Measurements from ENCODE around the gene SYAP1. TPM values are rescaled to one million over a fixed set of nuclear protein-coding genes. Genes with fewer than 3 reads are reported as not detected.
A peak's percentile ranks its signal among the peaks of the same experiment; 100 is the strongest.

Gene SYAP1
- total and polyA plus RNA-seq, 9 of the 15 experiments (the other 6 are each of a cell fraction or from before 2014, with no cell fraction given): 5.7 to 35.3 (median 27.6) TPM

DNA sequence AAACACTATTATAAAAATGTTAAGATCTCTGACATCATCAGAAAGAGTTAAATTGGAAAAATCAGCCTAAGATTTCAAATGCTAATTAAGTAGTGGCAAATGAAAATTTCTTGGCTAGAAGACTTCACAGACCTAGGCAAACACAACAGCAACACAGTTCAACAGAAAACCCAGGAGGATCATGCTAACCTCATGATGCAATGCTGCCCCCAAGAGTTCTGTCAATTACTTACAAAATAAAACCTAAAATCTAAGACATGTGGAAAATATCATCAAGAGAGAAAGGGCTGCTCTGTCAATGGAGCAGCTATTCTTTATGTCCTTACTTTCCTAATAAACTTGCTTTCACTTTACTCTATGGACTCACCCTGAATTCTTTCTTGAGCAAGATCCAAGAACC, 48.4 kb upstream of the SYAP1 start (continued):
- TF ChIP-seq HDAC1 (IDR thresholded peaks at IDR 0.05) (no peak), E2F3 (CRISPR knock-in tag; IDR thresholded peaks at IDR 0.05) (no peak), CBX3 (IDR thresholded peaks at IDR 0.05; ENCODE audit: borderline replicate concordance in 1 of 2, low read length in 2 of 2) (no peak), DACH1 (IDR thresholded peaks at IDR 0.05; ENCODE audit: partially characterized antibody) (no peak)
- TF ChIP-seq, protein P1, sequence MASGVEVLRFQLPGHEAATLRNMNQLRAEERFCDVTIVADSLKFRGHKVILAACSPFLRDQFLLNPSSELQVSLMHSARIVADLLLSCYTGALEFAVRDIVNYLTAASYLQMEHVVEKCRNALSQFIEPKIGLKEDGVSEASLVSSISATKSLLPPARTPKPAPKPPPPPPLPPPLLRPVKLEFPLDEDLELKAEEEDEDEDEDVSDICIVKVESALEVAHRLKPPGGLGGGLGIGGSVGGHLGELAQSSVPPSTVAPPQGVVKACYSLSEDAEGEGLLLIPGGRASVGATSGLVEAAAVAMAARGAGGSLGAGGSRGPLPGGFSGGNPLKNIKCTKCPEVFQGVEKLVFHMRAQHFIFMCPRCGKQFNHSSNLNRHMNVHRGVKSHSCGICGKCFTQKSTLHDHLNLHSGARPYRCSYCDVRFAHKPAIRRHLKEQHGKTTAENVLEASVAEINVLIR (CRISPR knock-in tag; IDR thresholded peaks at IDR 0.05): no peak
- TF ChIP-seq, protein P2, sequence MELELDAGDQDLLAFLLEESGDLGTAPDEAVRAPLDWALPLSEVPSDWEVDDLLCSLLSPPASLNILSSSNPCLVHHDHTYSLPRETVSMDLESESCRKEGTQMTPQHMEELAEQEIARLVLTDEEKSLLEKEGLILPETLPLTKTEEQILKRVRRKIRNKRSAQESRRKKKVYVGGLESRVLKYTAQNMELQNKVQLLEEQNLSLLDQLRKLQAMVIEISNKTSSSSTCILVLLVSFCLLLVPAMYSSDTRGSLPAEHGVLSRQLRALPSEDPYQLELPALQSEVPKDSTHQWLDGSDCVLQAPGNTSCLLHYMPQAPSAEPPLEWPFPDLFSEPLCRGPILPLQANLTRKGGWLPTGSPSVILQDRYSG (tag; conservative IDR thresholded peaks at IDR 0.05; ENCODE audit: low read depth): no peak
- TF ChIP-seq, protein P3, sequence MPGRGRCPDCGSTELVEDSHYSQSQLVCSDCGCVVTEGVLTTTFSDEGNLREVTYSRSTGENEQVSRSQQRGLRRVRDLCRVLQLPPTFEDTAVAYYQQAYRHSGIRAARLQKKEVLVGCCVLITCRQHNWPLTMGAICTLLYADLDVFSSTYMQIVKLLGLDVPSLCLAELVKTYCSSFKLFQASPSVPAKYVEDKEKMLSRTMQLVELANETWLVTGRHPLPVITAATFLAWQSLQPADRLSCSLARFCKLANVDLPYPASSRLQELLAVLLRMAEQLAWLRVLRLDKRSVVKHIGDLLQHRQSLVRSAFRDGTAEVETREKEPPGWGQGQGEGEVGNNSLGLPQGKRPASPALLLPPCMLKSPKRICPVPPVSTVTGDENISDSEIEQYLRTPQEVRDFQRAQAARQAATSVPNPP (IDR thresholded peaks at IDR 0.05; ENCODE audit: borderline replicate concordance, insufficient read depth, insufficient read length): no peak

DNA sequence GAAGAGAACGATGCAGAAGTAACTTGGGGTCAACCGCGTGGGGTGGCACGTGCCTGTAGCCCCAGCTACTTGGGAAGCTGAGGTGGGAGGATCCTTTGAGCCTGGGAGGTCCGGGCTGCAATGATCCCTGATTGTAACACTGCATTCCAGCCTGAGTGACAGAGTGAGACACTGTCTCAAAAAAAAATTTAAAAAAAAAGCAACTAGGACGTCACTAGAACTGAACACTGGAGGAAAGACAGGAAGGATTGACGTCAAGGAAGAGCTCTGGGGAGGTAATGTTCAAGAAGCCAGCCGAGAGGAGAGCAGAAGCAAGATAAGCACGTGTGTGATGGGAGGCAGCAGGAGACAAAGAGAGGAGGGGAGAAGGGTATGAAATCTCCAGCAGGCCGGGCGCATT, 40.7 kb upstream of the SYAP1 start:
- Histone ChIP-seq H3K9me3 (replicated peaks; ENCODE audit: control insufficient read depth, insufficient read depth, low read depth, low read length) (no peaks in the 10 kb centered on the region), H3K9ac (ENCODE audit: insufficient read depth in 1 of 2, low read depth in 2 of 2, low read length in 2 of 2) (no peak overlapping the region), H3K4me2 (ENCODE audit: insufficient read depth, low read length) (no peak overlapping the region), H3K4me1 (replicated peaks in 1 of 2; ENCODE audit: control insufficient read depth in 2 of 2, insufficient read depth in 2 of 2, low read length in 2 of 2) (no peaks in the 10 kb centered on the region), H3K9me1 (ENCODE audit: control insufficient read depth, insufficient read depth, low read length) (no peaks in the 10 kb centered on the region), H3K27ac (ENCODE audit: extremely low read depth, low read depth, low read length) (no peak overlapping the region), H3K27me3 (ENCODE audit: control insufficient read depth in 2 of 2, insufficient read depth in 2 of 2, low read length in 2 of 2) (no peaks in the 10 kb centered on the region), H3K79me2 (ENCODE audit: control insufficient read depth, insufficient read depth, low read length) (no peaks in the 10 kb centered on the region), H4K20me1 (replicated peaks; ENCODE audit: control insufficient read depth, insufficient read depth, low read length) (no peaks in the 10 kb centered on the region), H3K36me3 (ENCODE audit: control insufficient read depth, insufficient read depth, low read length) (peaks cover 41% of the 10 kb centered on the region; the same call in 2 of the 3 replicates), H2AFZ (ENCODE audit: low read depth, low read length) (no peak overlapping the region), H3K4me3 (no peak overlapping the region)
- in situ Hi-C loops (cut with MboI) (loop anchor here (25.0 kb wide), 1 partner anchor 241 kb away; no protein-coding TSS in a partner anchor), intact Hi-C loops (cut with micrococcal nuclease) (no loop called here)
- CTCF ChIA-PET (ENCODE audit: low intra/inter-chr PET ratio): no interaction called here
- DNase-seq (ENCODE audit: extremely low read depth in 1 of 4, low spot score in 3 of 4) (no peak), FAIRE-seq (peak; percentile 42), ATAC-seq (no peak)
- BruUV-seq (replicated peaks): no TSS peak
- POLR2A ChIA-PET: interaction anchor here (0.7 kb wide), 1 partner anchor 21 kb away, joined by 3 read pairs; no protein-coding TSS in a partner anchor
- WGBS (ENCODE audit: insufficient coverage, low coverage, missing lambda C conversion rate): 69% methylated on average over 9 of the region's 11 CpGs
- TF ChIP-seq TAF7 (tag; IDR thresholded peaks at IDR 0.05) (no peak), SNRNP70 (optimal IDR thresholded peaks at IDR 0.05; ENCODE audit: low read depth, low read length) (no peak), ZC3H11A (IDR thresholded peaks at IDR 0.05; ENCODE audit: low read depth, low read length) (no peak), SAFB2 (IDR thresholded peaks at IDR 0.05; ENCODE audit: borderline replicate concordance, low read depth, low read length, severe bottlenecking) (no peak), SIRT6 (IDR thresholded peaks at IDR 0.05; ENCODE audit: low read depth, low read length) (no peak), KAT2B (IDR thresholded peaks at IDR 0.05; ENCODE audit: low read depth, low read length) (no peak), ZNF133 (CRISPR knock-in tag; IDR thresholded peaks at IDR 0.05) (no peak), RBM39 (optimal IDR thresholded peaks at IDR 0.05; ENCODE audit: low read depth, low read length) (no peak), FOXK2 (conservative IDR thresholded peaks at IDR 0.05 in 1 of 2, IDR thresholded peaks at IDR 0.05 in 1 of 2; ENCODE audit: low read depth in 2 of 2) (no peak)
- TF ChIP-seq, protein P4, sequence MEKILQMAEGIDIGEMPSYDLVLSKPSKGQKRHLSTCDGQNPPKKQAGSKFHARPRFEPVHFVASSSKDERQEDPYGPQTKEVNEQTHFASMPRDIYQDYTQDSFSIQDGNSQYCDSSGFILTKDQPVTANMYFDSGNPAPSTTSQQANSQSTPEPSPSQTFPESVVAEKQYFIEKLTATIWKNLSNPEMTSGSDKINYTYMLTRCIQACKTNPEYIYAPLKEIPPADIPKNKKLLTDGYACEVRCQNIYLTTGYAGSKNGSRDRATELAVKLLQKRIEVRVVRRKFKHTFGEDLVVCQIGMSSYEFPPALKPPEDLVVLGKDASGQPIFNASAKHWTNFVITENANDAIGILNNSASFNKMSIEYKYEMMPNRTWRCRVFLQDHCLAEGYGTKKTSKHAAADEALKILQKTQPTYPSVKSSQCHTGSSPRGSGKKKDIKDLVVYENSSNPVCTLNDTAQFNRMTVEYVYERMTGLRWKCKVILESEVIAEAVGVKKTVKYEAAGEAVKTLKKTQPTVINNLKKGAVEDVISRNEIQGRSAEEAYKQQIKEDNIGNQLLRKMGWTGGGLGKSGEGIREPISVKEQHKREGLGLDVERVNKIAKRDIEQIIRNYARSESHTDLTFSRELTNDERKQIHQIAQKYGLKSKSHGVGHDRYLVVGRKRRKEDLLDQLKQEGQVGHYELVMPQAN (IDR thresholded peaks at IDR 0.05; ENCODE audit: borderline replicate concordance): no peak

Measured in K562 (cell line).